PFSK-1 (cell line): Measurements from ENCODE around the gene LTB4R2.

ENCODE experiments used
- FOXP2 ChIP-seq: optimal IDR thresholded peaks from 2 replicates; pipeline ENCODE3; 2011; ENCODE audit warnings: borderline replicate concordance, control low read depth, inconsistent platforms; ENCODE audit not compliant: insufficient read depth; ENCODE audit errors: extremely low read length, extremely low read depth
- POLR2AphosphoS5 ChIP-seq: IDR thresholded peaks from 2 replicates; pipeline ENCODE4 v1.6.1; 2012; ENCODE audit warnings: low read depth, mild to moderate bottlenecking, control low read depth, low read length, moderate library complexity
- REST ChIP-seq, 2 experiments: IDR thresholded peaks; 2 replicates each; pipeline versions ENCODE4 v1.6.1 to v1.8.0; 2011 to 2012; ENCODE audit warnings: low read depth in 2 of 2, low read length in 2 of 2, control low read depth in 1 of 2, inconsistent platforms in 1 of 2, mild to moderate bottlenecking in 1 of 2, moderate library complexity in 1 of 2; ENCODE audit not compliant: insufficient read depth in 1 of 2
- SIN3A ChIP-seq: IDR thresholded peaks from 2 replicates; pipeline ENCODE4 v1.6.1; 2012; ENCODE audit warnings: mild to moderate bottlenecking, low read length, moderate library complexity, borderline replicate concordance; ENCODE audit not compliant: insufficient read depth
- TAF1 ChIP-seq: IDR thresholded peaks from 2 replicates; pipeline ENCODE4 v1.6.1; 2012; ENCODE audit warnings: low read length, control low read depth, borderline replicate concordance; ENCODE audit not compliant: insufficient read depth

The LTB4R2 gene

GRCh38 chr14:24262821-24263733 is 46.9 kb upstream of the LTB4R2 start, which contains the start of gene TGM1:
TGM1 (minus strand) TSS chr14:24263177; CDS start chr14:24262352, 825 bp downstream.
- TF ChIP-seq TAF1 (no peak), FOXP2 (no peak), SIN3A (no peak), POLR2AphosphoS5 (no peak)

- TF ChIP-seq TAF1, result no peak
- TF ChIP-seq SIN3A, result no peak
- TF ChIP-seq FOXP2, result no peak
- no peak for TF ChIP-seq REST (IDR thresholded peaks at IDR 0.05; ENCODE audit: insufficient read depth in 1 of 2, low read depth in 2 of 2, low read length in 2 of 2)
- TF ChIP-seq POLR2AphosphoS5, result no peak
Measured at GRCh38 chr14:24263848-24264247, 46.1 kb upstream of the LTB4R2 start.

- TF ChIP-seq FOXP2 (no peak), TAF1 (no peak), REST (IDR thresholded peaks at IDR 0.05; ENCODE audit: insufficient read depth in 1 of 2, low read depth in 2 of 2, low read length in 2 of 2) (no peak), SIN3A (no peak), POLR2AphosphoS5 (no peak)
Measured at GRCh38 chr14:24264298-24264697, 45.6 kb upstream of the LTB4R2 start.

GRCh38 chr14:24266344-24267244 is 43.3 kb upstream of the LTB4R2 start:
- TF ChIP-seq FOXP2, result no peak
- TF ChIP-seq SIN3A, result no peak
- no peak for TF ChIP-seq REST (IDR thresholded peaks at IDR 0.05; ENCODE audit: insufficient read depth in 1 of 2, low read depth in 2 of 2, low read length in 2 of 2)
- no peak for TF ChIP-seq POLR2AphosphoS5
- TF ChIP-seq TAF1, result no peak

- TF ChIP-seq REST (IDR thresholded peaks at IDR 0.05; ENCODE audit: insufficient read depth in 1 of 2, low read depth in 2 of 2, low read length in 2 of 2) (no peak), POLR2AphosphoS5 (no peak), TAF1 (no peak)
Measured at GRCh38 chr14:24267516-24267915, 42.4 kb upstream of the LTB4R2 start.
